Endothelial cell (in vitro differentiated cells): ENCODE results near the gene PLCD1. TPM values are rescaled to one million over a fixed set of nuclear protein-coding genes. Genes with fewer than 3 reads are reported as not detected.

Source experiments
- DNase-seq: peaks from one replicate; pipeline ENCODE4 v3.0.0; 2021; ENCODE audit warnings: low spot score
- H3K27ac Mint-ChIP-seq: one replicate; pipeline ENCODE4 v1.8.0; 2021; ENCODE audit warnings: mixed read lengths, inconsistent platforms; ENCODE audit not compliant: unreplicated experiment
- H3K27me3 Mint-ChIP-seq: one replicate; pipeline ENCODE4 v1.8.0; 2021; ENCODE audit warnings: mild to moderate bottlenecking, moderate library complexity, mixed read lengths, inconsistent platforms; ENCODE audit not compliant: unreplicated experiment
- H3K36me3 Mint-ChIP-seq: one replicate; pipeline ENCODE4 v1.8.0; 2021; ENCODE audit warnings: mild to moderate bottlenecking, low read depth, mixed read lengths, inconsistent platforms; ENCODE audit not compliant: unreplicated experiment
- H3K4me1 Mint-ChIP-seq: one replicate; pipeline ENCODE4 v1.8.0; 2021; ENCODE audit warnings: mild to moderate bottlenecking, mixed read lengths, inconsistent platforms; ENCODE audit not compliant: unreplicated experiment
- H3K4me3 Mint-ChIP-seq: one replicate; pipeline ENCODE4 v1.8.0; 2021; ENCODE audit warnings: mild to moderate bottlenecking, mixed read lengths, inconsistent platforms; ENCODE audit not compliant: unreplicated experiment
- H3K9me3 Mint-ChIP-seq: one replicate; pipeline ENCODE4 v1.8.0; 2021; ENCODE audit warnings: mixed read lengths, inconsistent platforms; ENCODE audit not compliant: unreplicated experiment
- CTCF ChIP-seq: fragments of 200-600 bp; sonication (generic); IDR thresholded peaks from one replicate; pipeline ENCODE4 v1.5.0; 2021; ENCODE audit warnings: antibody characterized with exemption; ENCODE audit not compliant: unreplicated experiment
- total RNA-seq: library from RNA; stranded (reverse); fragmentation: NEBNext Ultra II Directional; extraction: Animal tissue kit (Norgen Biotek cat#: 25700); gene quantifications from one replicate; pipeline ENCODE4 v1.2.1, GENCODE V29; 2021; ENCODE audit not compliant: unreplicated experiment

The PLCD1 gene
- total RNA-seq, 1 donor from 2014 or later: 22.4 TPM

- H3K4me3 Mint-ChIP-seq: peak overlapping the region; percentile 90
- H3K27ac Mint-ChIP-seq: peak overlapping the region; percentile 75
- TF ChIP-seq CTCF: no peak
- H3K36me3 Mint-ChIP-seq: peaks cover 8% of the 10 kb centered on the region
- H3K4me1 Mint-ChIP-seq: peaks cover 28% of the 10 kb centered on the region
- DNase-seq: peak; percentile 52
- peaks cover 18% of the 10 kb centered on the region for H3K27me3 Mint-ChIP-seq
- no peaks in the 10 kb centered on the region for H3K9me3 Mint-ChIP-seq
Measured at GRCh38 chr3:37993820-37994638, 35.4 kb downstream of the PLCD1 start.

DNA sequence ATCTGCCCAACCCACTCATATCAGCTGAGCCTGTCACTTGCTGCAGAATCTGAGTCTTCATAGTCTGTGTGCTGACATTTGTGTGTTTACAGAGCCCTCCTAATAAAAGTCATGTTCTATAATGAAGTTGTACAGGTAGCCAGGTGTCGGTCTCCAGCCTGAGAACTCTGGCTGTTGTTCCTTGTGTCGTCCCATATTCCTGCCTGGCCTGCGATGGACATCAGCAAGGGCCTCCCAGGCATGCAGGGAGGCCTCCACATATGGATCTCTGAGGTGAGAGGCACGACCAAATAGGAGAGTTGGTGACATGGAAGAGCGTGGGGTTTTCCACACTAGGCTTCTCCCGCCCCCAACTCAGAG is 36.0 kb downstream of the PLCD1 start:
- peak overlapping the region; percentile 52 for H3K27ac Mint-ChIP-seq
- TF ChIP-seq CTCF: no peak
- H3K27me3 Mint-ChIP-seq: peaks cover 18% of the 10 kb centered on the region
- H3K36me3 Mint-ChIP-seq: peaks cover 8% of the 10 kb centered on the region
- no peak for DNase-seq
- H3K4me1 Mint-ChIP-seq: peaks cover 29% of the 10 kb centered on the region
- peak overlapping the region; percentile 90 for H3K4me3 Mint-ChIP-seq
- no peaks in the 10 kb centered on the region for H3K9me3 Mint-ChIP-seq

DNA sequence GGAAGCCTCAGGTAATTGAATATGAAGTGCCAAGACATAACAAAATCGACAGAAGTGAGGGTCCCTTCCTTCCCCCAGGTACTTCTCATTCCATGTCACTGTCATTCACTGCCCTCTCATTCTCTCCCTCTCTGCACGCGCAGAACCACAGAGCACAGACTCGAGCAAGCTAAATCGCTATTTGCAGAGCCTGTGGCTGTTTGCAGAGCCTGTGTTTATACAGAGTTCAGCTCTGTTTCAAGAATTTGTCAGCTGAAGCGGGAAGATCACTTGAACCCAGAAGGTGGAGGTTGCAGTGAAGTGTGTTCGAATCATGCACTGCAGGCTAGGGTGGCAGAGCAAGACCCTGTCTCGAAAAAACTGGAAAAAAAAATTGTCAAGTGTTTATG is 36.4 kb downstream of the PLCD1 start:
- no peak overlapping the region for H3K4me3 Mint-ChIP-seq
- H3K4me1 Mint-ChIP-seq: peaks cover 32% of the 10 kb centered on the region
- peaks cover 18% of the 10 kb centered on the region for H3K27me3 Mint-ChIP-seq
- no peak for TF ChIP-seq CTCF
- H3K36me3 Mint-ChIP-seq: peaks cover 8% of the 10 kb centered on the region
- H3K9me3 Mint-ChIP-seq: no peaks in the 10 kb centered on the region
- DNase-seq: no peak
- H3K27ac Mint-ChIP-seq: no peak overlapping the region

GRCh38 chr3:37992271-37993066 is 37.0 kb downstream of the PLCD1 start:
- TF ChIP-seq CTCF: no peak
- H3K9me3 Mint-ChIP-seq: no peaks in the 10 kb centered on the region
- peaks cover 32% of the 10 kb centered on the region for H3K4me1 Mint-ChIP-seq
- no peak overlapping the region for H3K4me3 Mint-ChIP-seq
- peaks cover 8% of the 10 kb centered on the region for H3K36me3 Mint-ChIP-seq
- H3K27me3 Mint-ChIP-seq: peaks cover 18% of the 10 kb centered on the region
- DNase-seq: no peak
- H3K27ac Mint-ChIP-seq: no peak overlapping the region

GRCh38 chr3:37991823-37992222 is 37.6 kb downstream of the PLCD1 start:
- no peak for TF ChIP-seq CTCF
- Mint-ChIP-seq H3K4me3 (no peak overlapping the region), H3K9me3 (no peaks in the 10 kb centered on the region), H3K27me3 (peaks cover 16% of the 10 kb centered on the region), H3K4me1 (peaks cover 34% of the 10 kb centered on the region), H3K36me3 (peaks cover 6% of the 10 kb centered on the region), H3K27ac (no peak overlapping the region)
- no peak for DNase-seq
